MM.1S (cell line): ENCODE measurements around the gene CCDC136.

Experiments
- EZH2 ChIP-seq: fragments of 300-600 bp; sonication (generic); optimal IDR thresholded peaks from 2 replicates; pipeline ENCODE3; 2017; ENCODE audit warnings: low read depth, mild to moderate bottlenecking, antibody characterized with exemption, low read length, mixed read lengths
- TF ChIP-seq, protein P1 (sequence below): fragments of 300-600 bp; sonication (generic); IDR thresholded peaks from 2 replicates; pipeline ENCODE4 v1.5.1; 2016; ENCODE audit warnings: antibody characterized with exemption, low read length, mixed read lengths

- TF ChIP-seq EZH2 = no peak
- TF ChIP-seq, protein P1, sequence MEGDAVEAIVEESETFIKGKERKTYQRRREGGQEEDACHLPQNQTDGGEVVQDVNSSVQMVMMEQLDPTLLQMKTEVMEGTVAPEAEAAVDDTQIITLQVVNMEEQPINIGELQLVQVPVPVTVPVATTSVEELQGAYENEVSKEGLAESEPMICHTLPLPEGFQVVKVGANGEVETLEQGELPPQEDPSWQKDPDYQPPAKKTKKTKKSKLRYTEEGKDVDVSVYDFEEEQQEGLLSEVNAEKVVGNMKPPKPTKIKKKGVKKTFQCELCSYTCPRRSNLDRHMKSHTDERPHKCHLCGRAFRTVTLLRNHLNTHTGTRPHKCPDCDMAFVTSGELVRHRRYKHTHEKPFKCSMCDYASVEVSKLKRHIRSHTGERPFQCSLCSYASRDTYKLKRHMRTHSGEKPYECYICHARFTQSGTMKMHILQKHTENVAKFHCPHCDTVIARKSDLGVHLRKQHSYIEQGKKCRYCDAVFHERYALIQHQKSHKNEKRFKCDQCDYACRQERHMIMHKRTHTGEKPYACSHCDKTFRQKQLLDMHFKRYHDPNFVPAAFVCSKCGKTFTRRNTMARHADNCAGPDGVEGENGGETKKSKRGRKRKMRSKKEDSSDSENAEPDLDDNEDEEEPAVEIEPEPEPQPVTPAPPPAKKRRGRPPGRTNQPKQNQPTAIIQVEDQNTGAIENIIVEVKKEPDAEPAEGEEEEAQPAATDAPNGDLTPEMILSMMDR = no peak
These were observed 66.8 kb downstream of the CCDC136 start for GRCh38 chr7:128858380-128859231.
